A549 (cell line): ENCODE measurements around the gene ELFN1. TPM values are rescaled to one million over a fixed set of nuclear protein-coding genes. Genes with fewer than 3 reads are reported as not detected.

ENCODE experiments used
- ATAC-seq, 2 experiments: fragments of 200-7000 bp in 1 of 2; fragments of >200 bp in 1 of 2; cut with Nextera tagmentation in 1 of 2; cut with Tn5 transposase in 1 of 2; 3 replicates each; pipeline versions ENCODE4 v1.8.0 to v1.9.1; 2018 to 2020; ENCODE audit warnings: mild to moderate bottlenecking in 1 of 2, moderate library complexity in 1 of 2
- CTCF ChIA-PET: fragments of 300-600 bp; sonication (Branson Sonifier 250); formaldehyde crosslinking; extraction: SDS; loops from one replicate; lab custom pipeline; 2021; ENCODE audit warnings: antibody characterized with exemption, inconsistent platforms; lab: Yijun Ruan, JAX
- POLR2A ChIA-PET: fragments of 350-600 bp; formaldehyde crosslinking; extraction: SDS; loops from one replicate; lab custom pipeline; 2021; ENCODE audit warnings: antibody characterized with exemption, inconsistent platforms; lab: Yijun Ruan, JAX
- DNase-seq, 2 experiments: peaks; one replicate each; pipeline versions ENCODE4 v3.0.0 to v3.0.0-alpha.2; 2011 to 2016; ENCODE audit warnings: low read depth in 1 of 2, low spot score in 1 of 2
- FAIRE-seq: peaks from 2 replicates; lab custom pipeline; 2011; peaks lifted over from hg19 to GRCh38; lab: Jason Lieb, UNC
- H3K27ac ChIP-seq, 2 experiments: fragments of >200 bp; sonication (Bioruptor Twin); formaldehyde crosslinking; 3 replicates each; pipeline ENCODE4 v1.5.1; 2016 to 2017
- H3K4me1 ChIP-seq: fragments of >200 bp; sonication (Bioruptor Twin); formaldehyde crosslinking; 3 replicates; pipeline ENCODE4 v1.6.1; 2016
- H3K4me2 ChIP-seq: fragments of >200 bp; sonication (Bioruptor Twin); formaldehyde crosslinking; 3 replicates; pipeline ENCODE4 v1.6.1; 2016
- H3K4me3 ChIP-seq: fragments of >200 bp; sonication (Bioruptor Twin); formaldehyde crosslinking; 3 replicates; pipeline ENCODE4 v1.5.1; 2016
- H3K9me3 ChIP-seq: fragments of >200 bp; sonication (Bioruptor Twin); formaldehyde crosslinking; 3 replicates; pipeline ENCODE4 v1.6.1; 2016
- BHLHE40 ChIP-seq: IDR thresholded peaks from 2 replicates; pipeline ENCODE4 v1.6.1; 2012; ENCODE audit warnings: low read depth, low read length, inconsistent platforms
- CHD4 ChIP-seq: fragments of 200-600 bp; sonication (generic); IDR thresholded peaks from 2 replicates; pipeline ENCODE4 v1.6.1; 2016; ENCODE audit warnings: antibody characterized with exemption, mild to moderate bottlenecking, borderline replicate concordance
- E2F6 ChIP-seq: IDR thresholded peaks from 2 replicates; pipeline ENCODE4 v1.6.1; 2012; ENCODE audit warnings: low read depth, borderline replicate concordance
- ESRRA ChIP-seq: fragments of 150-350 bp; IDR thresholded peaks from 2 replicates; pipeline ENCODE4 v1.6.1; 2014; ENCODE audit warnings: mild to moderate bottlenecking, low read length, borderline replicate concordance
- FOSL2 ChIP-seq, 2 experiments: fragments of 450-650 bp in 1 of 2; fragments of >200 bp in 1 of 2; sonication (Bioruptor Twin) in 1 of 2; formaldehyde crosslinking; IDR thresholded peaks; 2 replicates each; pipeline versions ENCODE4 v1.5.0 to v1.6.1; 2016 to 2020; ENCODE audit warnings: mild to moderate bottlenecking in 1 of 2, moderate library complexity in 1 of 2
- GATA3 ChIP-seq: IDR thresholded peaks from 2 replicates; pipeline ENCODE4 v1.6.1; 2012; ENCODE audit warnings: borderline replicate concordance
- HDAC2 ChIP-seq: fragments of 200-600 bp; sonication (generic); IDR thresholded peaks from 2 replicates; pipeline ENCODE4 v1.6.1; 2016
- HES2 ChIP-seq: fragments of >200 bp; sonication (Bioruptor Twin); formaldehyde crosslinking; IDR thresholded peaks from 2 replicates; pipeline ENCODE4 v1.6.1; 2016
- HMGXB4 ChIP-seq: fragments of 250-450 bp; sonication (Bioruptor Pico); IDR thresholded peaks from 2 replicates; pipeline ENCODE4 v1.5.0; 2021; ENCODE audit warnings: mild to moderate bottlenecking, moderate library complexity, borderline replicate concordance
- JUN ChIP-seq, 2 experiments: fragments of >200 bp; sonication (Bioruptor Twin); formaldehyde crosslinking; IDR thresholded peaks; 2 replicates in 1 of 2; 3 replicates in 1 of 2; pipeline ENCODE4 v1.6.1; 2016 to 2017
- JUNB ChIP-seq: fragments of >200 bp; sonication (Bioruptor Twin); formaldehyde crosslinking; IDR thresholded peaks from 2 replicates; pipeline ENCODE4 v1.6.1; 2016
- MYC ChIP-seq: IDR thresholded peaks from 2 replicates; pipeline ENCODE4 v1.6.1; 2012; ENCODE audit warnings: mild to moderate bottlenecking, inconsistent platforms, low read length, improper control_type of control experiment, borderline replicate concordance
- NPAS2 ChIP-seq: fragments of 250-450 bp; sonication (Bioruptor Pico); IDR thresholded peaks from 2 replicates; pipeline ENCODE4 v1.8.0; 2022; ENCODE audit warnings: mild to moderate bottlenecking, moderate library complexity, borderline replicate concordance
- POLR2A ChIP-seq: IDR thresholded peaks from 2 replicates; pipeline ENCODE4 v1.6.1; 2012; ENCODE audit warnings: mild to moderate bottlenecking, low read length
- RARB ChIP-seq: fragments of 250-450 bp; sonication (Bioruptor Pico); IDR thresholded peaks from 2 replicates; pipeline ENCODE4 v1.8.0; 2021; ENCODE audit warnings: mild to moderate bottlenecking, moderate library complexity
- RFX5 ChIP-seq: fragments of 450-650 bp; IDR thresholded peaks from 2 replicates; pipeline ENCODE4 v1.7.1; 2014; ENCODE audit warnings: antibody characterized with exemption, mild to moderate bottlenecking, moderate library complexity
- SMC3 ChIP-seq: fragments of >200 bp; sonication (Bioruptor Twin); formaldehyde crosslinking; IDR thresholded peaks from 3 replicates; pipeline ENCODE4 v1.6.1; 2018; ENCODE audit warnings: inconsistent platforms
- TFCP2L1 ChIP-seq: fragments of 250-450 bp; sonication (Bioruptor Pico); IDR thresholded peaks from 2 replicates; pipeline ENCODE4 v1.5.0; 2021; ENCODE audit warnings: mild to moderate bottlenecking
- ZC3H11A ChIP-seq: fragments of 450-650 bp; IDR thresholded peaks from 2 replicates; pipeline ENCODE4 v1.6.1; 2014; ENCODE audit warnings: antibody characterized with exemption, mild to moderate bottlenecking
- WGBS: methylation state at CpG from one replicate; pipeline ENCODE4 v1.1.6; 2017; ENCODE audit errors: missing lambda C conversion rate; 5-methylcytosine and 5-hydroxymethylcytosine counted together
- polyA plus RNA-seq, 4 experiments: library from polyadenylated mRNA; depleted of rRNA in 3 of 4; stranded (reverse); fragments of >200 nt; fragmentation: RNase III in 1 of 4; extraction: RNeasy Plus Mini Kit Qiagen cat#74134 plus additional on column Dnase treatment in 1 of 4; gene quantifications; 2 replicates in 3 of 4; 3 replicates in 1 of 4; pipeline ENCODE4 v1.2.3, GENCODE V29; 2011 to 2017

Gene ELFN1
- polyA plus RNA-seq, 2 of the 4 experiments (the other 2 are of a cell fraction) = 0.08 to 0.10 TPM

GRCh38 chr7:1654111-1654510 lies 16.0 kb upstream of the ELFN1 start:
- Histone ChIP-seq H3K4me1 (no peaks in the 10 kb centered on the region), H3K9me3 (no peaks in the 10 kb centered on the region), H3K27ac (no peak overlapping the region), H3K4me3 (no peak overlapping the region), H3K4me2 (no peak overlapping the region)
- POLR2A ChIA-PET = no interaction called here
- 75% methylated on average over 15 of the region's 15 CpGs for WGBS
- DNase-seq (no peak), FAIRE-seq (no peak), ATAC-seq (no peak)
- CTCF ChIA-PET = no interaction called here
- TF ChIP-seq JUN (IDR thresholded peaks at IDR 0.05) (no peak), MYC (no peak), SMC3 (no peak), RFX5 (no peak), HES2 (no peak), JUNB (no peak), ESRRA (no peak), POLR2A (no peak), ZC3H11A (no peak), CHD4 (no peak)

GRCh38 chr7:1654738-1655475 lies 15.2 kb upstream of the ELFN1 start:
- H3K4me2 ChIP-seq = no peak overlapping the region
- WGBS = 75% methylated on average over 32 of the region's 32 CpGs
- ChIA-PET CTCF (interaction anchor here (0.6 kb wide), 1 partner anchor 94 kb away, joined by 4 read pairs; no protein-coding TSS in a partner anchor), POLR2A (no interaction called here)
- no peak for TF ChIP-seq RARB (CRISPR knock-in tag)
- TF ChIP-seq HMGXB4 (CRISPR knock-in tag) = no peak
- no peak for TF ChIP-seq HDAC2
- no peak for TF ChIP-seq MYC
- TF ChIP-seq SMC3 = no peak
- no peak for TF ChIP-seq TFCP2L1 (CRISPR knock-in tag)
- TF ChIP-seq FOSL2 (IDR thresholded peaks at IDR 0.05) = no peak
- no peak for TF ChIP-seq FOSL2 (CRISPR knock-in tag; IDR thresholded peaks at IDR 0.05)
- no peak for TF ChIP-seq NPAS2 (CRISPR knock-in tag)
- no peak for FAIRE-seq
- H3K4me1 ChIP-seq = no peaks in the 10 kb centered on the region
- no peak overlapping the region for H3K27ac ChIP-seq
- no peak for ATAC-seq
- no peaks in the 10 kb centered on the region for H3K9me3 ChIP-seq
- no peak overlapping the region for H3K4me3 ChIP-seq
- DNase-seq = no peak

GRCh38 chr7:1659696-1660095 lies 10.4 kb upstream of the ELFN1 start:
- no peak for TF ChIP-seq BHLHE40
- no peak for TF ChIP-seq E2F6
- no peak for TF ChIP-seq GATA3
- no peak for TF ChIP-seq HDAC2
- TF ChIP-seq, all 56 proteins: peak for 0
- ChIA-PET POLR2A (no interaction called here), CTCF (interaction anchor here (0.9 kb wide), 1 partner anchor 16 kb away, joined by 3 read pairs; no protein-coding TSS in a partner anchor)
- Histone ChIP-seq H3K4me3 (no peak overlapping the region), H3K4me2 (no peak overlapping the region), H3K9me3 (no peaks in the 10 kb centered on the region), H3K27ac (no peak overlapping the region), H3K4me1 (peaks cover 6% of the 10 kb centered on the region; the same call in 2 of the 3 replicates)
- DNase-seq (no peak), ATAC-seq (no peak), FAIRE-seq (no peak)
- 44% methylated on average over 8 of the region's 8 CpGs for WGBS
